ENCODE data around the gene KDM7A. TPM values are rescaled to one million over a fixed set of nuclear protein-coding genes. Genes with fewer than 3 reads are reported as not detected.

KDM7A gene
- total RNA-seq, 1 donor from 2014 or later, result 7.6 TPM

- peaks cover 7% of the 10 kb centered on the region for H3K4me1 Mint-ChIP-seq (ENCODE audit: low read depth)
- H3K27me3 Mint-ChIP-seq (ENCODE audit: low read depth), result peaks cover 2% of the 10 kb centered on the region
- peaks cover 12% of the 10 kb centered on the region for H3K9me3 Mint-ChIP-seq (ENCODE audit: low read depth)
- no peak for TF ChIP-seq CTCF (IDR thresholded peaks at IDR 0.05)
- peaks cover 1% of the 10 kb centered on the region for H3K36me3 Mint-ChIP-seq (ENCODE audit: low read depth)
- no peak overlapping the region for H3K4me3 Mint-ChIP-seq (ENCODE audit: unreplicated experiment)
- no peak overlapping the region for H3K27ac Mint-ChIP-seq (ENCODE audit: unreplicated experiment)
- no peak for DNase-seq (ENCODE audit: low spot score)
Measured at GRCh38 chr7:140213684-140214074, 36.9 kb upstream of the KDM7A start.

- Mint-ChIP-seq H3K9me3 (ENCODE audit: low read depth) (peaks cover 12% of the 10 kb centered on the region), H3K4me1 (ENCODE audit: low read depth) (peaks cover 4% of the 10 kb centered on the region), H3K36me3 (ENCODE audit: low read depth) (peaks cover 1% of the 10 kb centered on the region), H3K27me3 (ENCODE audit: low read depth) (peaks cover 6% of the 10 kb centered on the region), H3K27ac (ENCODE audit: unreplicated experiment) (no peak overlapping the region), H3K4me3 (ENCODE audit: unreplicated experiment) (no peak overlapping the region)
- no peak for DNase-seq (ENCODE audit: low spot score)
- TF ChIP-seq CTCF (IDR thresholded peaks at IDR 0.05), result no peak
Measured at GRCh38 chr7:140212100-140212881, 35.5 kb upstream of the KDM7A start.

- no peak for TF ChIP-seq CTCF (IDR thresholded peaks at IDR 0.05)
- H3K4me1 Mint-ChIP-seq (ENCODE audit: low read depth), result peaks cover 4% of the 10 kb centered on the region
- peaks cover 1% of the 10 kb centered on the region for H3K36me3 Mint-ChIP-seq (ENCODE audit: low read depth)
- no peak for DNase-seq (ENCODE audit: low spot score)
- H3K4me3 Mint-ChIP-seq (ENCODE audit: unreplicated experiment), result no peak overlapping the region
- H3K27ac Mint-ChIP-seq (ENCODE audit: unreplicated experiment), result no peak overlapping the region
- H3K9me3 Mint-ChIP-seq (ENCODE audit: low read depth), result peaks cover 12% of the 10 kb centered on the region
- peaks cover 7% of the 10 kb centered on the region for H3K27me3 Mint-ChIP-seq (ENCODE audit: low read depth)
Measured at GRCh38 chr7:140211698-140212097, 34.9 kb upstream of the KDM7A start.

GRCh38 chr7:140209866-140210609, 33.3 kb upstream of the KDM7A start:
- Mint-ChIP-seq H3K9me3 (ENCODE audit: low read depth) (peaks cover 5% of the 10 kb centered on the region), H3K36me3 (ENCODE audit: low read depth) (peaks cover under 1% of the 10 kb centered on the region), H3K27ac (ENCODE audit: unreplicated experiment) (no peak overlapping the region), H3K27me3 (ENCODE audit: low read depth) (peaks cover 15% of the 10 kb centered on the region), H3K4me1 (ENCODE audit: low read depth) (peaks cover 4% of the 10 kb centered on the region), H3K4me3 (ENCODE audit: unreplicated experiment) (no peak overlapping the region)
- no peak for DNase-seq (ENCODE audit: low spot score)
- TF ChIP-seq CTCF (IDR thresholded peaks at IDR 0.05), result no peak

GRCh38 chr7:140206616-140207389, 30.0 kb upstream of the KDM7A start:
- Mint-ChIP-seq H3K27ac (ENCODE audit: unreplicated experiment) (no peak overlapping the region), H3K9me3 (ENCODE audit: low read depth) (peaks cover 10% of the 10 kb centered on the region), H3K36me3 (ENCODE audit: low read depth) (no peaks in the 10 kb centered on the region), H3K27me3 (ENCODE audit: low read depth) (peaks cover 15% of the 10 kb centered on the region), H3K4me3 (ENCODE audit: unreplicated experiment) (no peak overlapping the region), H3K4me1 (ENCODE audit: low read depth) (no peaks in the 10 kb centered on the region)
- no peak for DNase-seq (ENCODE audit: low spot score)
- TF ChIP-seq CTCF (IDR thresholded peaks at IDR 0.05), result no peak

Data from chondrocyte (in vitro differentiated cells).